C4-2B (cell line): ENCODE results near the gene WIPF3.

Experiments
- CTCF ChIP-seq: fragments of 450-650 bp; conservative IDR thresholded peaks from 2 replicates; pipeline ENCODE4 v1.5.1; 2017; ENCODE audit warnings: mild to moderate bottlenecking
- ZFX ChIP-seq: fragments of 450-650 bp; IDR thresholded peaks from 2 replicates; pipeline ENCODE4 v1.6.1; 2017

GRCh38 chr7:29965030-29965429 is 158.7 kb downstream of the WIPF3 start:
- TF ChIP-seq CTCF (no peak), ZFX (no peak)
